Measurements from ENCODE around the gene TULP1. TPM values are rescaled to one million over a fixed set of nuclear protein-coding genes. Genes with fewer than 3 reads are reported as not detected.
A peak's percentile ranks its signal among the peaks of the same experiment; 100 is the strongest.

The TULP1 gene
- total RNA-seq, 1 experiment from 2014 or later = not detected

- Histone ChIP-seq H3K9me3 (ENCODE audit: low read length) (no peaks in the 10 kb centered on the region), H3K27me3 (ENCODE audit: low read length) (no peaks in the 10 kb centered on the region), H3K27ac (ENCODE audit: low read length) (no peak overlapping the region), H3K9ac (ENCODE audit: low read length) (no peak overlapping the region), H3K4me3 (ENCODE audit: low read length) (no peak overlapping the region), H3K79me2 (ENCODE audit: low read length) (peaks cover 19% of the 10 kb centered on the region), H3F3A (ENCODE audit: low read length, unreplicated experiment) (no peaks in the 10 kb centered on the region), H3K9me2 (replicated peaks; ENCODE audit: low read length) (no peaks in the 10 kb centered on the region), H3K4me1 (ENCODE audit: insufficient read depth, low read length) (peaks cover 28% of the 10 kb centered on the region), H2AFZ (ENCODE audit: low read length) (no peak overlapping the region), H3K4me2 (ENCODE audit: low read length) (no peak overlapping the region), H4K20me1 (ENCODE audit: low read length) (no peaks in the 10 kb centered on the region), H3K36me3 (ENCODE audit: low read depth, low read length) (no peaks in the 10 kb centered on the region)
- ChIA-PET POLR2A (ENCODE audit: unreplicated experiment) (no interaction called here), CTCF (no interaction called here)
- BruUV-seq (replicated peaks) = no TSS peak
- TF ChIP-seq EZH2phosphoT487 (IDR thresholded peaks at IDR 0.05; ENCODE audit: borderline replicate concordance, low read length) (no peak), EZH2 (IDR thresholded peaks at IDR 0.05; ENCODE audit: low read length, unreplicated experiment) (no peak), CTCF (conservative IDR thresholded peaks at IDR 0.05; ENCODE audit: low read depth, low read length) (no peak)
- DNase-seq (no peak), ATAC-seq (no peak)
- intact Hi-C loops (cut with micrococcal nuclease) = no loop called here
These were observed 13.3 kb downstream of the TULP1 start for GRCh38 chr6:35499372-35499771.

GRCh38 chr6:35498422-35499067 lies 14.2 kb downstream of the TULP1 start:
- peaks cover 29% of the 10 kb centered on the region for H3K4me1 ChIP-seq (ENCODE audit: insufficient read depth, low read length)
- no peaks in the 10 kb centered on the region for H3F3A ChIP-seq (ENCODE audit: low read length, unreplicated experiment)
- H3K27ac ChIP-seq (ENCODE audit: low read length) = no peak overlapping the region
- H3K9ac ChIP-seq (ENCODE audit: low read length) = no peak overlapping the region
- TF ChIP-seq EZH2 (IDR thresholded peaks at IDR 0.05; ENCODE audit: low read length, unreplicated experiment) (no peak), EZH2phosphoT487 (IDR thresholded peaks at IDR 0.05; ENCODE audit: borderline replicate concordance, low read length) (no peak), CTCF (conservative IDR thresholded peaks at IDR 0.05; ENCODE audit: low read depth, low read length) (no peak)
- 0 out of 2 replicates have a peak overlapping the region, but pooled peaks have one; percentile 96 for H3K4me2 ChIP-seq (ENCODE audit: low read length)
- ATAC-seq = no peak
- H3K4me3 ChIP-seq (ENCODE audit: low read length) = peak overlapping the region; percentile 69; the same call in 1 of the 2 replicates
- BruUV-seq (replicated peaks) = no TSS peak
- no peaks in the 10 kb centered on the region; the same call in 1 of the 2 replicates for H4K20me1 ChIP-seq (ENCODE audit: low read length)
- H3K36me3 ChIP-seq (ENCODE audit: low read depth, low read length) = no peaks in the 10 kb centered on the region
- DNase-seq = no peak
- H3K9me3 ChIP-seq (ENCODE audit: low read length) = no peaks in the 10 kb centered on the region
- H3K27me3 ChIP-seq (ENCODE audit: low read length) = no peaks in the 10 kb centered on the region
- H3K9me2 ChIP-seq (replicated peaks; ENCODE audit: low read length) = no peaks in the 10 kb centered on the region
- POLR2A ChIA-PET (ENCODE audit: unreplicated experiment) = no interaction called here
- CTCF ChIA-PET = no interaction called here
- H2AFZ ChIP-seq (ENCODE audit: low read length) = no peak overlapping the region
- peaks cover 27% of the 10 kb centered on the region for H3K79me2 ChIP-seq (ENCODE audit: low read length)
- intact Hi-C loops (cut with micrococcal nuclease) = no loop called here
